NCI-H1694 treated with DMSO at 0.1 percent for 48 hours (cell line): Measurements from ENCODE around the gene PDP2.

Experiments
- DNase-seq: peaks from one replicate; lab custom pipeline; 2025; lab: John Stamatoyannopoulos, UW

Gene PDP2

GRCh38 chr16:66936889-66937554 lies 56.7 kb downstream of the PDP2 start:
- DNase-seq, result no peak

- no peak for DNase-seq
Observed at GRCh38 chr16:66937725-66938337, 57.5 kb downstream of the PDP2 start.

- no peak for DNase-seq
Observed at GRCh38 chr16:66939366-66939765, 59.1 kb downstream of the PDP2 start.

GRCh38 chr16:66940236-66940635 lies 59.9 kb downstream of the PDP2 start:
- no peak for DNase-seq
